Brain microvascular endothelial cell (primary cell): Measurements from ENCODE around the gene SLC44A2.
"Not testable (repeated sequence)": the region's sequence is repeated elsewhere in the genome, so short reads cannot be mapped to it uniquely, and the experiment has no call there.

Experiments
- DNase-seq: peaks from one replicate; pipeline ENCODE4 v3.0.0-alpha.2; 2020
- H3K27ac ChIP-seq: fragments of 250-450 bp; sonication (Bioruptor Pico); 2 replicates; pipeline ENCODE4 v1.5.1; 2020; ENCODE audit warnings: mild to moderate bottlenecking, moderate library complexity
- H3K27me3 ChIP-seq: fragments of 250-450 bp; sonication (Bioruptor Pico); replicated peaks from 2 replicates; pipeline ENCODE4 v1.5.1; 2020; ENCODE audit warnings: mild to moderate bottlenecking
- H3K36me3 ChIP-seq: fragments of 250-450 bp; sonication (Bioruptor Pico); replicated peaks from 2 replicates; pipeline ENCODE4 v1.5.1; 2020; ENCODE audit warnings: mild to moderate bottlenecking
- H3K4me3 ChIP-seq: 2 replicates; pipeline ENCODE4 v1.5.1; 2011; ENCODE audit warnings: low read depth, mild to moderate bottlenecking, control low read depth, low read length, moderate library complexity
- in situ Hi-C: cut with HindIII; loops from 2 replicates; pipeline ENCODE4 v1.10.0; 2017; ENCODE audit warnings: low sequenced_read_pairs, low pct_ligation_motif_present
- TF ChIP-seq, protein P1 (sequence below): IDR thresholded peaks from 2 replicates; pipeline ENCODE4 v1.5.1; 2011; ENCODE audit warnings: low read depth, mild to moderate bottlenecking, moderate library complexity, low read length, control low read depth, inconsistent platforms; ENCODE audit errors: missing control alignments

SLC44A2 gene

DNA sequence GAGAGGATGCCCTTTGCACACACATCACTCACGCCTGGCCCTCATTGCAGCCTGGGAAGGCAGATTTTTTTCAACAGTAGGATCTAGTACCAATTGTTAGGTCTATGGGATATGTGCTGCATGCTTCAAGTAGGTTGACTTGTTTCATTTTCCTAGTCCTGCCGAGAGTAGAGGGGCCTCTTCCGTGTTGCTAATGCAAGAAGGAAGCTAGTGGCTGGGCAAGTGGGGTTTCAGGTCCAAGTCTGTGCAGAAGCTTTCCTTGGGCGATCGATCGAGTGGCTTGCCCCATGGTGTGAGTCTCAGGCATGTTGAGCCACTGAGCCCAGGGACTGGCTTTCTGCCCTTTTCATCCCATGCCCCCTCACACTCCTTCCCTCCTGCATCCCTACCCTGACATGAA, 42.5 kb downstream of the SLC44A2 start:
- Histone ChIP-seq H3K27ac (no peak overlapping the region), H3K27me3 (no peaks in the 10 kb centered on the region), H3K4me3 (no peak overlapping the region), H3K36me3 (peaks cover 15% of the 10 kb centered on the region)
- TF ChIP-seq, protein P1, sequence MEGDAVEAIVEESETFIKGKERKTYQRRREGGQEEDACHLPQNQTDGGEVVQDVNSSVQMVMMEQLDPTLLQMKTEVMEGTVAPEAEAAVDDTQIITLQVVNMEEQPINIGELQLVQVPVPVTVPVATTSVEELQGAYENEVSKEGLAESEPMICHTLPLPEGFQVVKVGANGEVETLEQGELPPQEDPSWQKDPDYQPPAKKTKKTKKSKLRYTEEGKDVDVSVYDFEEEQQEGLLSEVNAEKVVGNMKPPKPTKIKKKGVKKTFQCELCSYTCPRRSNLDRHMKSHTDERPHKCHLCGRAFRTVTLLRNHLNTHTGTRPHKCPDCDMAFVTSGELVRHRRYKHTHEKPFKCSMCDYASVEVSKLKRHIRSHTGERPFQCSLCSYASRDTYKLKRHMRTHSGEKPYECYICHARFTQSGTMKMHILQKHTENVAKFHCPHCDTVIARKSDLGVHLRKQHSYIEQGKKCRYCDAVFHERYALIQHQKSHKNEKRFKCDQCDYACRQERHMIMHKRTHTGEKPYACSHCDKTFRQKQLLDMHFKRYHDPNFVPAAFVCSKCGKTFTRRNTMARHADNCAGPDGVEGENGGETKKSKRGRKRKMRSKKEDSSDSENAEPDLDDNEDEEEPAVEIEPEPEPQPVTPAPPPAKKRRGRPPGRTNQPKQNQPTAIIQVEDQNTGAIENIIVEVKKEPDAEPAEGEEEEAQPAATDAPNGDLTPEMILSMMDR = no peak
- in situ Hi-C loops = no loop called here
- DNase-seq = no peak

DNA sequence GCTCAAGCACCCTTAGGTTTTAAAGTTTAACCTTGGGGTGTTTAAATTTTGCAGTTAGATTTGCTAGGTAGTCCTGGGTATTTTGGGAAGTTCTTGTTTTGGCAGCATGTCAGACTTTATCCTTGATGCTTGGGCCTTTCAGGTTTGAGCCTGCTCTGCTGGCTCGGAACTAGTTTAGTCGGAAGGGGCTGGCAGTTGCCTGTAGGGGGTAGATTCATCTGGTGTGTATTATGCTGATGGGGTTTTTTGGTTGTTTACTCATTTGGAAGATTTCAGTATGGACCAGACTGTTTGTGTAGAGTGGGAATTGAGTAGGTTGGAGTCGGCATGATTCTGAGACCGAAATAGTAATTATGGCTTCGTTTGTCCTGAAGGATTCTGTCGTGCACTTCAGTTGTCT, 43.9 kb downstream of the SLC44A2 start:
- no peak overlapping the region for H3K27ac ChIP-seq
- DNase-seq = no peak
- H3K27me3 ChIP-seq = no peaks in the 10 kb centered on the region
- peaks cover 26% of the 10 kb centered on the region for H3K36me3 ChIP-seq
- in situ Hi-C loops = no loop called here
- TF ChIP-seq, protein P1 = no peak
- H3K4me3 ChIP-seq = no peak overlapping the region

DNA sequence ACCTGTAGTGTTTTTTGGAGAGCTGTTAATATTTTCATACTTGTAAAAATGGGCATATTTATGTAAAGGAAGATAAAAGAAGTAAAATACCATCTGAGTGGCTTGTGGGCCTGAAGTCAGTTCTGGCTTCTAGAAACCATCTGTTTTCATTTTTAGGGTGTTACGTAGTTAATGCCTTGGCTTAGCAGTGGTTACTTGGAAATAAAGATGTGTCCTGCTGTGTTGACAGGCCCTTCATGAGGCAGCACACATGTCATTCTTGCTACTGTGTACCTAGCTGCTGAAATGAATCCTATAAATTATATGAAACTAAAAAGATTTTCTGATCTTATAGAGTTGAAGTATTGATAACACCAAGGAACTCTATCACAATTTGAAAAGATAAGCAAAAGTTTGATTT, 44.8 kb downstream of the SLC44A2 start:
- Histone ChIP-seq H3K4me3 (no peak overlapping the region), H3K27ac (no peak overlapping the region), H3K27me3 (no peaks in the 10 kb centered on the region), H3K36me3 (peaks cover 26% of the 10 kb centered on the region)
- in situ Hi-C loops = no loop called here
- DNase-seq = no peak
- TF ChIP-seq, protein P1 = no peak

DNA sequence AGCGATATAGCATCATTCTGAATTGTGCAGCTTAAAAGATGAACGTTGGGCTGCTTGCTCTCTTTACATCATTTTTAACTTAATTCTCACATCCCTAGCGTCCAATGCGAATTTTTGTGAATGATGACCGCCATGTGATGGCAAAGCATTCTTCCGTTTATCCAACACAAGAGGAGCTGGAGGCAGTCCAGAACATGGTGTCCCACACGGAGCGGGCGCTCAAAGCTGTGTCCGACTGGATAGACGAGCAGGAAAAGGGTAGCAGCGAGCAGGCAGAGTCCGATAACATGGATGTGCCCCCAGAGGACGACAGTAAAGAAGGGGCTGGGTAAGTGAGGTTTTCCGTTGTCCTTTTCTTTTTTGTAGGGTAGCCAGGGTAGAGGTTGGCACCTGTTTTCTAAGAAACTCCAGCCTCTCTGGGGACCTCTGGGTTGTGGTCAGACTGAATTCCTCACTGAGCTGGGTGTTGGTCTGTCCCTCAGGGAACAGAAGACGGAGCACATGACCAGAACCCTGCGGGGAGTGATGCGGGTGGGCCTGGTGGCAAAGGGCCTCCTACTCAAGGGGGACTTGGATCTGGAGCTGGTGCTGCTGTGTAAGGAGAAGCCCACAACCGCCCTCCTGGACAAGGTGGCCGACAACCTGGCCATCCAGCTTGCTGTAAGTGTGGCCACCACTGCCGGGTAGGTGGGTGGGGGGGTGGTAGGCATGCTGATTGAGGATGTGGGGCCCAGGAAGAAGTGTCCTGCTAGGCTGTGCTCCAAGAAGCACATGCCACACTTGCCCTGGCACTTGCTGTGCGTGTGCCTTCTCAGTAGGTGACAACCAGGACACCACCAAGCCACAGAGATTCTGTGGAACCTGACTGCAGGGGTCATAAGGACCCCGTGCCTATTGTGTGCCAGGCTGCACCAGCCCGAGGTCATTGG, 45.8 kb downstream of the SLC44A2 start:
- Histone ChIP-seq H3K36me3 (peaks cover 26% of the 10 kb centered on the region), H3K4me3 (no peak overlapping the region), H3K27me3 (no peaks in the 10 kb centered on the region), H3K27ac (no peak overlapping the region)
- in situ Hi-C loops = no loop called here
- TF ChIP-seq, protein P1 = no peak
- DNase-seq = no peak

DNA sequence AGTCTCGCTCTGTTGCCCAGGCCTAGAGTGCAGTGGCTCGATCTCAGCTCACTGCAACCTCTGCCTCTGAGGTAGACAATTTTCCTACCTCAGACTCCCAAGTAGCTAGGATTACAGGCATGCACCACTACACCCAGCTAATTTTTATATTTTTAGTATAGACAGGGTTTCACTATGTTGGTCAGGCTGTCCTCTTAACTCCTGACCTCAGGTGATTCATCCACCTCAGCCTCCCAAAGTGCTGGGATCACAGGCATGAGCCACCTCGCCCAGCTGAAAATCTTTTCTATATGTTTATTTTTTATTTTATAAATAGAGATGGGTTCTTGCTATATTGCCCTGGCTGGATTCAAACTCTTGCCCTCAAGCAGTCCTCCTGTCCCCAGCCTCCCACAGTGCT, 46.6 kb downstream of the SLC44A2 start:
- H3K4me3 ChIP-seq, in situ Hi-C loops, H3K27me3 ChIP-seq, H3K27ac ChIP-seq, DNase-seq: not testable (repeated sequence)
- H3K36me3 ChIP-seq = peaks cover 29% of the 10 kb centered on the region

DNA sequence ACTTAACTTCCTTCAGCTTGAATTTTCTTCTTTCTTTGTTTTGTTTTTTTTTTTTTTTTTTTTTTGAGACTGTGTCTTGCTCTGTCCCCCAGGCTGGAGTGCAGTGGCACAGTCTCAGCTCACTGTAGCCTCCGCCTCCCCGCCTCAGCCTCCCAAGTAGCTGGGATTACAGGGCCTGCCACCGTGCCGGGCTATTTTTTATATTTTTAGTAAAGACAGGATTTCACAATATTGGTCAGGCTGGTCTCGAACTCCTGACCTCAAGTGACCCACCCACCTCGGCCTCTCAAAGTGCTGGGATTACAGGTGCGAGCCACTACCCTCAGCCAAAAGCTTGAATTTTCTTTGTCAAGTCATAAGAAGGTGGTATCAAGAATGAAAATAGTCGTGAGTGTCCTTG, 49.9 kb downstream of the SLC44A2 start:
- in situ Hi-C loops, H3K27ac ChIP-seq, H3K27me3 ChIP-seq, DNase-seq, H3K4me3 ChIP-seq: not testable (repeated sequence)
- H3K36me3 ChIP-seq = peaks cover 61% of the 10 kb centered on the region

DNA sequence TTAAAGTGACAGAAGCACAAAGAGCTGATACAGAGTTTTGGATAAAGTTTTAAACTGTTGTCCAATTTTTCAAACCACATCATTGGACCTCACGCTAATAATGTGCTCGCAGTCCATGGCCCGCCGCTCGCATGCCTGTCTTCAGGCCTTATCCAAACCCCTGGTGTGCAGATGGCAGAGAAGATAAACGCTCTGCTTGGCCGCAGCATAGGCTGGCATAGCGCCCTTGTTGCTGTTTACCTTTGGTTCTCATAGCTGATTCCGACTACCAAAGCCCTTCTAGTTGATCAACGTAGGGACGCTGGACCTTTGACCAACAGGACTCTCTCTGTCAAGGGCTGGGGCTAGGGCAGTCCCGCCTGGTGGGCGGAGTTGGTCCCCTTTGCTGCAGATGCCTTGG, 52.4 kb downstream of the SLC44A2 start:
- TF ChIP-seq, protein P1 = no peak
- peaks cover 73% of the 10 kb centered on the region for H3K36me3 ChIP-seq
- in situ Hi-C loops = no loop called here
- no peak for DNase-seq
- H3K27ac ChIP-seq = no peak overlapping the region
- no peak overlapping the region for H3K4me3 ChIP-seq
- H3K27me3 ChIP-seq = no peaks in the 10 kb centered on the region
